ENCODE results near the gene RBM20.

The RBM20 gene

DNA sequence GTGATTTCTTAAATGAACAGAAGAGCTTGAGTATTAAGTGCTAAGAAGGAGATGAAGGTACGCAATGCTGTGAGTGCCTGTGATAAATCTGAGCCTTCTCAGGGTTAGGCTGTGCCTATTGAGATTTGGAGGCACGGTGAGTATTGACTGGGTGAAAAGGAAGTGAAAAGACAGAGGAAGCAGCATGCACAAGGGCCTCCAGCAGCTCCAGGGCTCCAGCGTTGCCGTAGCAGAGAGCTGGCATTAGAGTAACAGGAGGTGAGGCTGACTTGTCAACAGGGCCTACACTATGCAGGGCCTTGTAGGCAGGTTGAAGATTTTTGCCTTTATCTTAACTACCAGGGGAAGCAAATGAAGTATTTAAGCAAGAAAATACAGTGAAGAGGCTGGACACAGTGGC lies 173.5 kb downstream of the RBM20 start:
- no peak overlapping the region for H3K27ac ChIP-seq (ENCODE audit: low read length)
- H3K9ac ChIP-seq (ENCODE audit: low read length), result no peak overlapping the region
- no peaks in the 10 kb centered on the region for H4K20me1 ChIP-seq (ENCODE audit: insufficient read depth, low read length)
- H3K4me3 ChIP-seq (ENCODE audit: low read length), result no peak overlapping the region
- no peaks in the 10 kb centered on the region for H3K9me3 ChIP-seq (replicated peaks; ENCODE audit: insufficient read depth, low read length)
- no peaks in the 10 kb centered on the region for H3K36me3 ChIP-seq (replicated peaks; ENCODE audit: insufficient read depth, low read length)
- no peaks in the 10 kb centered on the region for H3K79me2 ChIP-seq (ENCODE audit: low read length)
- H2AFZ ChIP-seq (ENCODE audit: low read length), result no peak overlapping the region
- H3K4me1 ChIP-seq (ENCODE audit: low read length), result no peaks in the 10 kb centered on the region
- no peak overlapping the region for H3K4me2 ChIP-seq (ENCODE audit: low read depth, low read length)
- no peaks in the 10 kb centered on the region for H3K27me3 ChIP-seq (replicated peaks; ENCODE audit: insufficient read depth, low read length)
- no peaks in the 10 kb centered on the region for H3F3A ChIP-seq (ENCODE audit: insufficient read depth, low read length)
- TF ChIP-seq EZH2phosphoT487 (IDR thresholded peaks at IDR 0.05; ENCODE audit: low read length) (no peak), EZH2 (optimal IDR thresholded peaks at IDR 0.05; ENCODE audit: low read depth, low read length) (no peak)
- TF ChIP-seq, protein P1, sequence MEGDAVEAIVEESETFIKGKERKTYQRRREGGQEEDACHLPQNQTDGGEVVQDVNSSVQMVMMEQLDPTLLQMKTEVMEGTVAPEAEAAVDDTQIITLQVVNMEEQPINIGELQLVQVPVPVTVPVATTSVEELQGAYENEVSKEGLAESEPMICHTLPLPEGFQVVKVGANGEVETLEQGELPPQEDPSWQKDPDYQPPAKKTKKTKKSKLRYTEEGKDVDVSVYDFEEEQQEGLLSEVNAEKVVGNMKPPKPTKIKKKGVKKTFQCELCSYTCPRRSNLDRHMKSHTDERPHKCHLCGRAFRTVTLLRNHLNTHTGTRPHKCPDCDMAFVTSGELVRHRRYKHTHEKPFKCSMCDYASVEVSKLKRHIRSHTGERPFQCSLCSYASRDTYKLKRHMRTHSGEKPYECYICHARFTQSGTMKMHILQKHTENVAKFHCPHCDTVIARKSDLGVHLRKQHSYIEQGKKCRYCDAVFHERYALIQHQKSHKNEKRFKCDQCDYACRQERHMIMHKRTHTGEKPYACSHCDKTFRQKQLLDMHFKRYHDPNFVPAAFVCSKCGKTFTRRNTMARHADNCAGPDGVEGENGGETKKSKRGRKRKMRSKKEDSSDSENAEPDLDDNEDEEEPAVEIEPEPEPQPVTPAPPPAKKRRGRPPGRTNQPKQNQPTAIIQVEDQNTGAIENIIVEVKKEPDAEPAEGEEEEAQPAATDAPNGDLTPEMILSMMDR (IDR thresholded peaks at IDR 0.05; ENCODE audit: low read length), result no peak
- H3K9me2 ChIP-seq (replicated peaks; ENCODE audit: insufficient read depth, low read length), result no peaks in the 10 kb centered on the region
- DNase-seq, result no peak

DNA sequence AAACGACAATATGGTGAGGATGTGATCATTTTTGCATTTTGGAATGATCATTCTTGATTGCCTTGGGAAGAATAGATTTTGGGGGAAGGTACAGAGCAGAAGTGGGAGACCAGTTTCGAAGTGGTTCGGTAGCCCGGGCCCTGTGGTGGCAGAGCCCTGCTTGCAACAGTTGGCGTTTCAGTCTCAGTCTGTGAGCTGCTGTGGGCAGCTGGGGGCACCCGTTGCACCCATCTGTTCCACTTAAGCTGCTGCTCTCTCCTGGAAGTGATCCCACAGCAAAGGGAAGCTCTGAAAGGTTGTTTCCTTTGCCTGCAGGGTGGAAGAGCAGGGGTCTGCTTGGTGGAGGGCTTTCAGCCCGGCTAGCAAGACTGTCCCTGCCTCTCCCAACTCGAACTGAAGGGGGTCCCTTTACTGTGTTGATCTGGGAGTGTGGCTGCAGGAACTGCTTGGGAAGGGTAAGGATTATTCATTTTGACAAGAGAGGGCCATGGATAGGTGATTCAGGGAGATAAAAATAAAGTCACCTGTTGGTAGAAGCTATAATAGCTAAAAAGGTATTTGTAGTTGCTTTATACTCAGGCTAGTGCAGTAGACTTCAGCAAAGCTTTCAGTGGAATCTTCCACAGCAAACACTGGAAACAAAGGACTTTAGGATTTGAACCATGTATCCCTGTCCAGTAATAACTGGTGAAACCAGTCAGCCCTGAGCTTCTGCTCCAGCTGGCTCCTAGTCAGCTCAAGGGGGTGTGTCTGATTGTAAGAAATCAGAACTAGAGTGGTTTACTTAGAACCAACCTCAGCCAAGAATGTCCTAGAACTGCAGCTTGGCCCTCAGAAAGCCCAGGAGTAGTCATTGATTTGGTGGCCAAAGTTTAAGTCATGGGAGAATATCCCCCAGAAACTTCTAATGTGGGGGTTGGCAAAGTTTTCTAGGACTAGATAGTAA lies 174.4 kb downstream of the RBM20 start:
- Histone ChIP-seq H3K9me2 (replicated peaks; ENCODE audit: insufficient read depth, low read length) (no peaks in the 10 kb centered on the region), H3K9ac (ENCODE audit: low read length) (no peak overlapping the region), H3K9me3 (replicated peaks; ENCODE audit: insufficient read depth, low read length) (no peaks in the 10 kb centered on the region), H3K4me2 (ENCODE audit: low read depth, low read length) (no peak overlapping the region), H2AFZ (ENCODE audit: low read length) (no peak overlapping the region), H3K4me1 (ENCODE audit: low read length) (no peaks in the 10 kb centered on the region; the same call in 1 of the 2 replicates), H3K79me2 (ENCODE audit: low read length) (no peaks in the 10 kb centered on the region), H3K4me3 (ENCODE audit: low read length) (no peak overlapping the region), H3K27me3 (replicated peaks; ENCODE audit: insufficient read depth, low read length) (no peaks in the 10 kb centered on the region), H3K36me3 (replicated peaks; ENCODE audit: insufficient read depth, low read length) (no peaks in the 10 kb centered on the region), H4K20me1 (ENCODE audit: insufficient read depth, low read length) (no peaks in the 10 kb centered on the region), H3K27ac (ENCODE audit: low read length) (no peak overlapping the region), H3F3A (ENCODE audit: insufficient read depth, low read length) (no peaks in the 10 kb centered on the region)
- TF ChIP-seq, protein P1 (IDR thresholded peaks at IDR 0.05; ENCODE audit: low read length), result no peak
- TF ChIP-seq EZH2phosphoT487 (IDR thresholded peaks at IDR 0.05; ENCODE audit: low read length) (no peak), EZH2 (optimal IDR thresholded peaks at IDR 0.05; ENCODE audit: low read depth, low read length) (no peak)
- DNase-seq, result no peak

GRCh38 chr10:110820321-110820814 lies 176.2 kb downstream of the RBM20 start:
- Histone ChIP-seq H2AFZ (ENCODE audit: low read length) (no peak overlapping the region), H3K9me2 (replicated peaks; ENCODE audit: insufficient read depth, low read length) (no peaks in the 10 kb centered on the region), H3K4me3 (ENCODE audit: low read length) (no peak overlapping the region), H3K27me3 (replicated peaks; ENCODE audit: insufficient read depth, low read length) (no peaks in the 10 kb centered on the region), H4K20me1 (ENCODE audit: insufficient read depth, low read length) (no peaks in the 10 kb centered on the region), H3K79me2 (ENCODE audit: low read length) (no peaks in the 10 kb centered on the region), H3K4me2 (ENCODE audit: low read depth, low read length) (no peak overlapping the region), H3K9me3 (replicated peaks; ENCODE audit: insufficient read depth, low read length) (no peaks in the 10 kb centered on the region), H3K27ac (ENCODE audit: low read length) (no peak overlapping the region), H3K4me1 (ENCODE audit: low read length) (peaks cover 6% of the 10 kb centered on the region; the same call in 1 of the 2 replicates), H3F3A (ENCODE audit: insufficient read depth, low read length) (no peaks in the 10 kb centered on the region), H3K9ac (ENCODE audit: low read length) (no peak overlapping the region), H3K36me3 (replicated peaks; ENCODE audit: insufficient read depth, low read length) (no peaks in the 10 kb centered on the region)
- DNase-seq, result no peak
- TF ChIP-seq EZH2phosphoT487 (IDR thresholded peaks at IDR 0.05; ENCODE audit: low read length) (no peak), EZH2 (optimal IDR thresholded peaks at IDR 0.05; ENCODE audit: low read depth, low read length) (no peak)
- TF ChIP-seq, protein P1 (IDR thresholded peaks at IDR 0.05; ENCODE audit: low read length), result no peak

Measured in MM.1S (cell line).